Lower leg skin (tissue), 3 donors: ENCODE results near the gene SLC6A17.

Source experiments
- CTCF ChIP-seq, 3 donors: fragments of 450-650 bp; IDR thresholded peaks; one replicate each; pipeline ENCODE4 v1.5.1; 2016; ENCODE audit warnings: antibody characterized with exemption in 3 of 3, mild to moderate bottlenecking in 3 of 3, moderate library complexity in 2 of 3
- POLR2A ChIP-seq, 2 donors: fragments of 450-650 bp; IDR thresholded peaks; one replicate each; pipeline ENCODE4 v1.6.1; 2016 to 2017; ENCODE audit warnings: antibody characterized with exemption in 2 of 2, mild to moderate bottlenecking in 1 of 2, moderate library complexity in 1 of 2

- TF ChIP-seq CTCF (IDR thresholded peaks at IDR 0.05) (no peak), POLR2A (IDR thresholded peaks at IDR 0.05) (no peak)
These were observed 48.2 kb upstream of the SLC6A17 start for GRCh38 chr1:110102081-110102480.
